Hippocampal formation (tissue), 2 donors: ENCODE data around the gene EXOSC7.

Experiments used
- DNase-seq, 2 donors: peaks; one replicate each; lab custom pipeline; 2025; lab: John Stamatoyannopoulos, UW

EXOSC7 gene

GRCh38 chr3:44993471-44994205, 17.6 kb downstream of the EXOSC7 start:
- no peak for DNase-seq

- DNase-seq, result no peak
Observed at GRCh38 chr3:44995142-44995770, 19.2 kb downstream of the EXOSC7 start.

- DNase-seq, result no peak
Observed at GRCh38 chr3:44996556-44996969, 20.5 kb downstream of the EXOSC7 start.

GRCh38 chr3:44999782-45000181, 23.7 kb downstream of the EXOSC7 start:
- DNase-seq, result no peak

GRCh38 chr3:45000823-45001222, 24.8 kb downstream of the EXOSC7 start:
- DNase-seq, result no peak

- DNase-seq, result no peak
Observed at GRCh38 chr3:45001738-45002137, 25.7 kb downstream of the EXOSC7 start.

- no peak for DNase-seq
Observed at GRCh38 chr3:45002139-45002660, 26.2 kb downstream of the EXOSC7 start.

GRCh38 chr3:45002720-45003119, 26.7 kb downstream of the EXOSC7 start:
- DNase-seq, result no peak

GRCh38 chr3:45003406-45003805, 27.4 kb downstream of the EXOSC7 start:
- DNase-seq, result no peak

GRCh38 chr3:45003859-45004258, 27.8 kb downstream of the EXOSC7 start:
- DNase-seq, result no peak

GRCh38 chr3:45007091-45007490, 31.0 kb downstream of the EXOSC7 start:
- no peak for DNase-seq

- DNase-seq, result no peak
Observed at GRCh38 chr3:45008117-45008516, 32.1 kb downstream of the EXOSC7 start.

GRCh38 chr3:45009868-45010267, 33.8 kb downstream of the EXOSC7 start:
- DNase-seq, result no peak

- no peak for DNase-seq
Observed at GRCh38 chr3:45010811-45011333, 34.8 kb downstream of the EXOSC7 start.

GRCh38 chr3:45011756-45012508, 35.9 kb downstream of the EXOSC7 start:
- DNase-seq, result peak in 1 of 2 donors; percentile 16

- no peak for DNase-seq
Observed at GRCh38 chr3:45012577-45012976, 36.5 kb downstream of the EXOSC7 start.

GRCh38 chr3:45016916-45017315, 40.9 kb downstream of the EXOSC7 start:
- DNase-seq, result no peak

- no peak for DNase-seq
Observed at GRCh38 chr3:45017821-45018220, 41.8 kb downstream of the EXOSC7 start.

GRCh38 chr3:45020534-45020933, 44.5 kb downstream of the EXOSC7 start:
- DNase-seq, result no peak

GRCh38 chr3:45021524-45022297, 45.7 kb downstream of the EXOSC7 start:
- no peak for DNase-seq

- no peak for DNase-seq
Observed at GRCh38 chr3:45023675-45024074, 47.6 kb downstream of the EXOSC7 start.
